GM12892 (cell line): ENCODE measurements around the gene ST7.

ENCODE experiments used
- POLR2A ChIP-seq: IDR thresholded peaks from 2 replicates; pipeline ENCODE4 v1.6.1; 2011; ENCODE audit warnings: low read depth, low read length, control low read depth
- POLR2AphosphoS5 ChIP-seq: IDR thresholded peaks from 2 replicates; pipeline ENCODE4 v1.6.1; 2011; ENCODE audit warnings: low read depth, low read length, control low read depth

DNA sequence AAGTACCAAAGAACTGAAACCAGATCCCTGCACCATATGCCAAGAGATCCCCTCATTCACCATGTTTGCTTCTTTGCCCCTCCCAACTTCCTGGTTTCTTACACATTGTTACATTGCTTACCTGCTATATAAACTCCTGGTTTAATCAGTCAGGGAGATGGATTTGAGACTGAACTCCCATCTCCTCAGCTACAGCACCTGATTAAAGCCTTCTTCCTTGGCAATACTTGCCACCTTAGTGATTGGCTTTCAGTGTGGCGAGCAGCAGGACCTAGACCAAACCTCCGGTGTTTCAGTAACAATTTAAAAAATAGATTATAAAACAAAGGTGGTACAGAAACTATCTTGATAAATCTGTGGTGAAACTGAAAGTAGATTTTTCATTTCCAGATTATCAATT is 122.6 kb downstream of the ST7 start:
- TF ChIP-seq POLR2AphosphoS5 (no peak), POLR2A (no peak)
